ENCODE measurements around the gene ALDH1A3.
"Not testable (repeated sequence)": the region's sequence is repeated elsewhere in the genome, so short reads cannot be mapped to it uniquely, and the experiment has no call there.

Gene ALDH1A3

GRCh38 chr15:100849021-100849854 is 30.4 kb upstream of the ALDH1A3 start:
- DNase-seq (ENCODE audit: low read depth), result no peak
- H3K4me3 ChIP-seq (ENCODE audit: low read depth, low read length), result peak overlapping the region; percentile 51
- TF ChIP-seq CTCF (IDR thresholded peaks at IDR 0.05; ENCODE audit: low read depth, low read length, missing control alignments), result no peak
- in situ Hi-C loops (cut with HindIII; ENCODE audit: low sequenced_read_pairs), result loop anchor here (10.0 kb wide), 1 partner anchor 144 kb away; no protein-coding TSS in a partner anchor

- no peak for TF ChIP-seq CTCF (IDR thresholded peaks at IDR 0.05; ENCODE audit: low read depth, low read length, missing control alignments)
- no peak for DNase-seq (ENCODE audit: low read depth)
- in situ Hi-C loops (cut with HindIII; ENCODE audit: low sequenced_read_pairs), result loop anchor here (10.0 kb wide), 1 partner anchor 145 kb away; no protein-coding TSS in a partner anchor
- peak overlapping the region; percentile 51 for H3K4me3 ChIP-seq (ENCODE audit: low read depth, low read length)
Measured at GRCh38 chr15:100849855-100850218, 29.8 kb upstream of the ALDH1A3 start.

GRCh38 chr15:100851428-100852015 is 28.1 kb upstream of the ALDH1A3 start:
- in situ Hi-C loops (cut with HindIII; ENCODE audit: low sequenced_read_pairs); DNase-seq (ENCODE audit: low read depth); H3K4me3 ChIP-seq (ENCODE audit: low read depth, low read length): not testable (repeated sequence)

DNA sequence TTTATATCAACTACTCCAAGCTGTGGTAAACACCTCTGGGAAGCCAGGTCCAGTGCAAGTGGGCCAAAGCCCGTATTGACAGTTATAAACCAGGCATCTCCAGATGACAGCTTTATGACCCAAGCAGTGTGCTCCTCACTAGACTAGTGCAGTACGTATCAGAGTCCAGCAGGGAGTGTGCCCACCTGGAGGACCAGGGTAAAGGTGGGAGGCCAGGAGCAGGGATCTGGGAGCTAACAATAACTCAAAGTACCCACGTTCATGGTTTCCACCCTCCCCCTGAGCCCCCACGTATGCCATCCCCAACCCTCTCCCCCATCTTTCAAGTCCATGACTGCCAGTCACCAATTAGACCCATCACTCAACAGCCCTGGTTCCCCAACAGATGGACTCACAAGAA is 27.0 kb upstream of the ALDH1A3 start:
- DNase-seq (ENCODE audit: low read depth), result no peak
- TF ChIP-seq CTCF (IDR thresholded peaks at IDR 0.05; ENCODE audit: low read depth, low read length, missing control alignments), result no peak
- no peak overlapping the region for H3K4me3 ChIP-seq (ENCODE audit: low read depth, low read length)
- in situ Hi-C loops (cut with HindIII; ENCODE audit: low sequenced_read_pairs), result no loop called here

DNA sequence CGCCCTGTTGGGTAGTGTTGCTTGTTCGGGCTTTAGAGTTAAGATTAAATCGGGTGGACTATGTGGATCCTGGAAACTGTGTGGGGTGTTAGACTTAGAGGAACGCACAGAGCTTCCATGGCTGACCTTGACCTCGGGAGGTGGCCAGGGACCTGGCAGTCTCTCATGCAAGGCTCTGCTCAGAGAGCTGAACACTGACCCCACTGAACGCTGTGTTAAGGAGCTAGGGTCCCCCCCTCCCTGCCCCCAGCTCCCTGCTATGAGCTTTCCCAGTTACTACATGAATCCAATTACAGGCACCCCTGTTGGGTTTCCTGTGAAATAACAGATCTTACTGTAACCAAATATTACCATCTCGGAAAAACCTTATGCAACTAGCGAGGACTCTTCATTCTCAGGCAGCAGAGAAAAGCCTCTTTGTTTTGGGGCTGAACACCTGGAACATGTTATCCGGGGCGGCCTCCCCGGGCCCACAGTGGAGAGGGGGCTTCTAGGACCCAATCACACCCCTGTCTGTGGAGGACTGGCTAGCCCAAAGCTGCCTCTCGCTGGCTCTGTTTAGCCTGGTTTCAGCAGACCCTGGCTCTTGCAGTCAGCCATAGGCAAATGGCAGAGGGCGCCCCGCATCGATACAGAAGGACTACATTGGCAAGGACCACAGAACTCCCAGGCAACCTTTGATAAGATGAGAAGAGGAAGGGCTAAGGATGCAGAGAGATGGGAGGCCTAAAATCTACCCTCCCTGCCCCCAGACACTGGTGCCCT is 25.8 kb upstream of the ALDH1A3 start:
- no peak overlapping the region for H3K4me3 ChIP-seq (ENCODE audit: low read depth, low read length)
- in situ Hi-C loops (cut with HindIII; ENCODE audit: low sequenced_read_pairs), result no loop called here
- DNase-seq (ENCODE audit: low read depth), result no peak
- no peak for TF ChIP-seq CTCF (IDR thresholded peaks at IDR 0.05; ENCODE audit: low read depth, low read length, missing control alignments)

DNA sequence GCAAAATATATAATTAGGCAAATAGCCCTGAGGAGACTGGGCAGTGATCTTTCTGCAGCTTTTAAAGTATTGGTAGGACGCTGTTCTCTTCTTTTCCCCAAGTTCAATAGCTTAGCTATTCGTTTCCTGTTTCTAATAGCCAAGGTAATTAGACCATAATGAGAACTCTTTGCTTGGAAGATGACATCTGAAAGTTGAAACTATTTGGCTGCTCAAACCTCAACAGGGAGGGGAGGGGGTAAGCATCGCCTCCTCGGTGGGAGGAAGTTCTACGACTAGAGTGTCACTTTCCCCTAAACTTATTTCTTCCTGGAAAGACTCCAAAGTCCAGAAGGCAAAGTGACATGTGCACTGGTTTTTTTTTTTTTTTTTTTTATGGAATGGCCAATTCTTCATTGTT is 22.8 kb upstream of the ALDH1A3 start:
- in situ Hi-C loops (cut with HindIII; ENCODE audit: low sequenced_read_pairs), result no loop called here
- no peak for DNase-seq (ENCODE audit: low read depth)
- no peak for TF ChIP-seq CTCF (IDR thresholded peaks at IDR 0.05; ENCODE audit: low read depth, low read length, missing control alignments)
- H3K4me3 ChIP-seq (ENCODE audit: low read depth, low read length), result no peak overlapping the region

Measured in astrocyte of the cerebellum (primary cell).